MM.1S (cell line): ENCODE data around the gene UGT1A7.

Source experiments
- DNase-seq: peaks from one replicate; pipeline ENCODE4 v3.0.0-alpha.2; 2015
- H2AFZ ChIP-seq: fragments of 300-600 bp; sonication (generic); 2 replicates; pipeline ENCODE4 v1.6.0; 2016; ENCODE audit warnings: antibody characterized with exemption, low read length
- H3F3A ChIP-seq: fragments of 300-600 bp; sonication (generic); 2 replicates; pipeline ENCODE4 v1.6.1; 2016; ENCODE audit warnings: mild to moderate bottlenecking, antibody characterized with exemption, low read length, moderate library complexity, mixed read lengths; ENCODE audit not compliant: insufficient read depth
- H3K27ac ChIP-seq: fragments of 300-600 bp; sonication (generic); 2 replicates; pipeline ENCODE4 v1.5.1; 2016; ENCODE audit warnings: mild to moderate bottlenecking, low read length
- H3K27me3 ChIP-seq: fragments of 300-600 bp; sonication (generic); replicated peaks from 2 replicates; pipeline ENCODE4 v1.6.0; 2016; ENCODE audit warnings: low read length; ENCODE audit not compliant: insufficient read depth
- H3K36me3 ChIP-seq: fragments of 300-600 bp; sonication (generic); replicated peaks from 2 replicates; pipeline ENCODE4 v1.6.1; 2016; ENCODE audit warnings: mild to moderate bottlenecking, low read length, mixed read lengths; ENCODE audit not compliant: insufficient read depth
- H3K4me1 ChIP-seq: fragments of 300-600 bp; sonication (generic); 2 replicates; pipeline ENCODE4 v1.6.1; 2016; ENCODE audit warnings: low read length, mixed read lengths
- H3K4me2 ChIP-seq: fragments of 300-600 bp; sonication (generic); 2 replicates; pipeline ENCODE4 v1.6.0; 2016; ENCODE audit warnings: low read depth, low read length
- H3K4me3 ChIP-seq: fragments of 300-600 bp; sonication (generic); 2 replicates; pipeline ENCODE4 v1.5.1; 2016; ENCODE audit warnings: low read length, mixed read lengths
- H3K79me2 ChIP-seq: fragments of 300-600 bp; sonication (generic); 2 replicates; pipeline ENCODE4 v1.6.1; 2016; ENCODE audit warnings: mixed run types, low read length, mixed read lengths
- H3K9ac ChIP-seq: fragments of 300-600 bp; sonication (generic); 2 replicates; pipeline ENCODE4 v1.6.1; 2016; ENCODE audit warnings: low read length, mixed read lengths
- H3K9me2 ChIP-seq: fragments of 300-600 bp; sonication (generic); replicated peaks from 2 replicates; pipeline ENCODE4 v1.6.1; 2016; ENCODE audit warnings: mild to moderate bottlenecking, low read length, mixed read lengths; ENCODE audit not compliant: insufficient read depth
- H3K9me3 ChIP-seq: fragments of 300-600 bp; sonication (generic); replicated peaks from 2 replicates; pipeline ENCODE4 v1.6.1; 2016; ENCODE audit warnings: mild to moderate bottlenecking, low read length, mixed read lengths; ENCODE audit not compliant: insufficient read depth
- H4K20me1 ChIP-seq: fragments of 300-600 bp; sonication (generic); 2 replicates; pipeline ENCODE4 v1.6.1; 2016; ENCODE audit warnings: mild to moderate bottlenecking, low read length, moderate library complexity, mixed read lengths; ENCODE audit not compliant: insufficient read depth
- EZH2 ChIP-seq: fragments of 300-600 bp; sonication (generic); optimal IDR thresholded peaks from 2 replicates; pipeline ENCODE3; 2017; ENCODE audit warnings: low read depth, mild to moderate bottlenecking, antibody characterized with exemption, low read length, mixed read lengths
- EZH2phosphoT487 ChIP-seq: fragments of 300-600 bp; sonication (generic); IDR thresholded peaks from 2 replicates; pipeline ENCODE4 v1.6.1; 2018; ENCODE audit warnings: antibody characterized with exemption, low read length
- TF ChIP-seq, protein P1 (sequence below): fragments of 300-600 bp; sonication (generic); IDR thresholded peaks from 2 replicates; pipeline ENCODE4 v1.5.1; 2016; ENCODE audit warnings: antibody characterized with exemption, low read length, mixed read lengths

Gene UGT1A7

DNA sequence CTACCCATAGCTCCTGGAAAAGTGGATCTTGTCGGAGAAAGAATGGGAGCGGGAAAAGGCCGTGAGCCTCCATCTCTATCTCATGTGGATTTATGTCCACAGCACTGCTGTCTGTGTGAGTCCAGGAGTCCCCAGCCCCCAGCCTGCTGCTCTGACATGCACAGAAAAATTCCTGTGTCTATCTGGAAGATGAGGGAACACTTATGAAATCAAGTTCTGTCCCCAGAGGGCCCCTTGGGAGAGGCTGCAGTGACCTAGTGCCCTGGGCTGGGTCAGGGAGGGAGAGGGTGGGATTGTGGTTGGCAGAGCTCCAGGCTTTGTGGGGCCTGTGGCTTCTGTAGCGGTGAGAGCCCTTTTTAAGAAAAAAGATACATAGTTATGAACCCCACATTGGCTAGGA, 135.1 kb downstream of the UGT1A7 start:
- Histone ChIP-seq H3K4me2 (no peak overlapping the region), H3K4me1 (no peaks in the 10 kb centered on the region), H3K4me3 (no peak overlapping the region), H3K9ac (no peak overlapping the region), H3K79me2 (no peaks in the 10 kb centered on the region), H3F3A (no peaks in the 10 kb centered on the region), H3K27me3 (no peaks in the 10 kb centered on the region), H3K27ac (no peak overlapping the region), H3K9me2 (no peaks in the 10 kb centered on the region), H3K9me3 (no peaks in the 10 kb centered on the region), H3K36me3 (no peaks in the 10 kb centered on the region), H4K20me1 (no peaks in the 10 kb centered on the region), H2AFZ (no peak overlapping the region)
- DNase-seq: no peak
- TF ChIP-seq, protein P1, sequence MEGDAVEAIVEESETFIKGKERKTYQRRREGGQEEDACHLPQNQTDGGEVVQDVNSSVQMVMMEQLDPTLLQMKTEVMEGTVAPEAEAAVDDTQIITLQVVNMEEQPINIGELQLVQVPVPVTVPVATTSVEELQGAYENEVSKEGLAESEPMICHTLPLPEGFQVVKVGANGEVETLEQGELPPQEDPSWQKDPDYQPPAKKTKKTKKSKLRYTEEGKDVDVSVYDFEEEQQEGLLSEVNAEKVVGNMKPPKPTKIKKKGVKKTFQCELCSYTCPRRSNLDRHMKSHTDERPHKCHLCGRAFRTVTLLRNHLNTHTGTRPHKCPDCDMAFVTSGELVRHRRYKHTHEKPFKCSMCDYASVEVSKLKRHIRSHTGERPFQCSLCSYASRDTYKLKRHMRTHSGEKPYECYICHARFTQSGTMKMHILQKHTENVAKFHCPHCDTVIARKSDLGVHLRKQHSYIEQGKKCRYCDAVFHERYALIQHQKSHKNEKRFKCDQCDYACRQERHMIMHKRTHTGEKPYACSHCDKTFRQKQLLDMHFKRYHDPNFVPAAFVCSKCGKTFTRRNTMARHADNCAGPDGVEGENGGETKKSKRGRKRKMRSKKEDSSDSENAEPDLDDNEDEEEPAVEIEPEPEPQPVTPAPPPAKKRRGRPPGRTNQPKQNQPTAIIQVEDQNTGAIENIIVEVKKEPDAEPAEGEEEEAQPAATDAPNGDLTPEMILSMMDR: no peak
- TF ChIP-seq EZH2 (no peak), EZH2phosphoT487 (no peak)

DNA sequence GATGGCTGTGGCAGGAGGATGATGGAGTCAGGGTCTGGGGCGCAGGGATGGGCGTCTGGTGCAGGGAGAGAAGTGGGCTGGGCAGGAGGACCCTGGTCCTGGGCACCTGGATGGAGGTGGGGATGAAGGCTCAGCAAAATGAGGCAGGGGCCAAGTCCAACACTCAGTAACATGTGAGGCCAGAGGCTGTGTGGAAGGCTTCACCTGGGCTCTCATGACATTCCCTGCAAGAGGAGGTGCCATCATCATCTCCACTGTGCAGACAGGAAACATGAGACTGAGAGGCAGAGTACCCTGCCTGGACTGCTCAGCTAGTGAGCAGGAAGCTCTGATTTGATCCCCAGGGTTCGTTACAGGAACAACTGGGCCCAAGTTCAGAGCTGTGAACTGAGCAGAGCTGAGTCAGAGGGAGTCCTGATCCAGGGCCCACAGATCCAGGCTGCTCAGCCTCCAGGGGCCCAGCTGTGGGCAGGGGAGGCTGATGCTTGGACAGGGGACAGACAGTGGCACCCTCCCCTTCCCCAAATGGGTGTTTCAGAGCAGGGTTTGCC, 135.7 kb downstream of the UGT1A7 start:
- no peak for DNase-seq
- Histone ChIP-seq H3K27me3 (no peaks in the 10 kb centered on the region), H3K36me3 (no peaks in the 10 kb centered on the region), H3K9me2 (no peaks in the 10 kb centered on the region), H3K9ac (no peak overlapping the region), H3K9me3 (no peaks in the 10 kb centered on the region), H4K20me1 (no peaks in the 10 kb centered on the region), H3K27ac (no peak overlapping the region), H3K79me2 (no peaks in the 10 kb centered on the region), H2AFZ (no peak overlapping the region), H3K4me1 (no peaks in the 10 kb centered on the region), H3K4me3 (no peak overlapping the region), H3K4me2 (no peak overlapping the region), H3F3A (no peaks in the 10 kb centered on the region)
- TF ChIP-seq EZH2: no peak
- TF ChIP-seq, protein P1: no peak

GRCh38 chr2:233817995-233818638, 136.4 kb downstream of the UGT1A7 start:
- Histone ChIP-seq H3K27ac (no peak overlapping the region), H3K4me1 (no peaks in the 10 kb centered on the region), H3K36me3 (no peaks in the 10 kb centered on the region), H4K20me1 (no peaks in the 10 kb centered on the region), H3F3A (no peaks in the 10 kb centered on the region), H3K4me2 (no peak overlapping the region), H3K4me3 (no peak overlapping the region), H3K79me2 (no peaks in the 10 kb centered on the region), H3K9me3 (no peaks in the 10 kb centered on the region), H3K9ac (no peak overlapping the region), H2AFZ (no peak overlapping the region), H3K27me3 (no peaks in the 10 kb centered on the region), H3K9me2 (no peaks in the 10 kb centered on the region)
- DNase-seq: no peak
- TF ChIP-seq, protein P1: no peak
- TF ChIP-seq EZH2phosphoT487: no peak
